ENCODE data around the gene ZNF600.
"Not testable (repeated sequence)": the region's sequence is repeated elsewhere in the genome, so short reads cannot be mapped to it uniquely, and the experiment has no call there.

- TF ChIP-seq GABPB1 (CRISPR knock-in tag; IDR thresholded peaks at IDR 0.05); CTCF (IDR thresholded peaks at IDR 0.05 in 2 of 3, conservative IDR thresholded peaks at IDR 0.05 in 1 of 3; ENCODE audit: insufficient read depth in 2 of 3, low read depth in 1 of 3, low read length in 3 of 3); MTF1 (CRISPR knock-in tag; IDR thresholded peaks at IDR 0.05; ENCODE audit: borderline replicate concordance); IRF2 (CRISPR knock-in tag; IDR thresholded peaks at IDR 0.05); CREB5 (CRISPR knock-in tag; IDR thresholded peaks at IDR 0.05); CTBP1 (IDR thresholded peaks at IDR 0.05; ENCODE audit: borderline replicate concordance); SIN3A (IDR thresholded peaks at IDR 0.05; ENCODE audit: borderline replicate concordance in 2 of 2, control insufficient read depth in 1 of 2, low read depth in 2 of 2, low read length in 2 of 2); SPI1 (IDR thresholded peaks at IDR 0.05; ENCODE audit: borderline replicate concordance, low read depth, low read length); TAF1 (IDR thresholded peaks at IDR 0.05; ENCODE audit: control insufficient read depth, extremely low read depth, insufficient read depth, low read length, severe bottlenecking); TAF7 (tag; IDR thresholded peaks at IDR 0.05); NR3C1 (CRISPR knock-in tag; IDR thresholded peaks at IDR 0.05); EHMT2 (IDR thresholded peaks at IDR 0.05); ELF1 (tag; IDR thresholded peaks at IDR 0.05): not testable (repeated sequence)
These were observed 47.0 kb upstream of the ZNF600 start for GRCh38 chr19:52833541-52833940.
